Measurements from ENCODE around the gene TMEM161A. TPM values are rescaled to one million over a fixed set of nuclear protein-coding genes. Genes with fewer than 3 reads are reported as not detected.

Gene TMEM161A
- total and polyA plus RNA-seq, 9 of the 15 experiments (the other 6 are each of a cell fraction or from before 2014, with no cell fraction given), result 0.63 to 92.3 (median 38.9) TPM

DNA sequence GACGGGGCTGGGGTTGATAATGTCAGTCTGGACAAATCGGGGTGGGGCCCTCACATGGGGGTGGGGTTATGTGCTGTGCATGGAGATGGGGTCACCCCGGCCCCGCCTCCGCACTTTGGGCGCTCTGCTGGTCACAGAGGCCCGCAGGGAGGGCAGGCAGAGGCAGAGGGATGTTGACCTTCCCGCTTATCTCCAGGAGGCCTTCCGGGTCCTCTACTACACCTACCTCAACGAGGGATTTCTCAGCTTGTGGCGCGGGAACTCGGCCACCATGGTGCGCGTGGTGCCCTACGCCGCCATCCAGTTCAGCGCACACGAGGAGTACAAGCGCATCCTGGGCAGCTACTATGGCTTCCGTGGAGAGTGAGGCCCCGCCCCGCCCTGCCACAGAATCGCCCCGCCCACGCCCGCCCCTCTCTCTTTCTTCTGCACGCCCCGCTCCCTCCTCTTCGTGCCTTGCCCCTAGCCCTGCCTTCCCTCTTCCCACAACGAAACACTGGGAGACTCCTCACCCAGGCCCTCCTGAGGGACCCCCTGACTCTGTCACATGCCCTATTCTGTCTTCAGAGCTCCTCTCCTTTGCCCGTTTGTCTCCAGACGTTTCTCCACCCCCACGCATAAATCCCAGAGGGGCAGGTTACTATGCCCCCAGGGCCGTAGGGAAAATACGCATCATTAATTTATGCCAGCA, 32.8 kb downstream of the TMEM161A start (continued):
- TF ChIP-seq, protein P1, sequence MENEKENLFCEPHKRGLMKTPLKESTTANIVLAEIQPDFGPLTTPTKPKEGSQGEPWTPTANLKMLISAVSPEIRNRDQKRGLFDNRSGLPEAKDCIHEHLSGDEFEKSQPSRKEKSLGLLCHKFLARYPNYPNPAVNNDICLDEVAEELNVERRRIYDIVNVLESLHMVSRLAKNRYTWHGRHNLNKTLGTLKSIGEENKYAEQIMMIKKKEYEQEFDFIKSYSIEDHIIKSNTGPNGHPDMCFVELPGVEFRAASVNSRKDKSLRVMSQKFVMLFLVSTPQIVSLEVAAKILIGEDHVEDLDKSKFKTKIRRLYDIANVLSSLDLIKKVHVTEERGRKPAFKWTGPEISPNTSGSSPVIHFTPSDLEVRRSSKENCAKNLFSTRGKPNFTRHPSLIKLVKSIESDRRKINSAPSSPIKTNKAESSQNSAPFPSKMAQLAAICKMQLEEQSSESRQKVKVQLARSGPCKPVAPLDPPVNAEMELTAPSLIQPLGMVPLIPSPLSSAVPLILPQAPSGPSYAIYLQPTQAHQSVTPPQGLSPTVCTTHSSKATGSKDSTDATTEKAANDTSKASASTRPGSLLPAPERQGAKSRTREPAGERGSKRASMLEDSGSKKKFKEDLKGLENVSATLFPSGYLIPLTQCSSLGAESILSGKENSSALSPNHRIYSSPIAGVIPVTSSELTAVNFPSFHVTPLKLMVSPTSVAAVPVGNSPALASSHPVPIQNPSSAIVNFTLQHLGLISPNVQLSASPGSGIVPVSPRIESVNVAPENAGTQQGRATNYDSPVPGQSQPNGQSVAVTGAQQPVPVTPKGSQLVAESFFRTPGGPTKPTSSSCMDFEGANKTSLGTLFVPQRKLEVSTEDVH (IDR thresholded peaks at IDR 0.05; ENCODE audit: low read depth, partially characterized antibody), result no peak
- TF ChIP-seq TRIM28 (IDR thresholded peaks at IDR 0.05) (peak; percentile 66; the same call in 1 of the 2 replicates), SMC3 (conservative IDR thresholded peaks at IDR 0.05; ENCODE audit: insufficient read depth, low read depth, low read length) (no peak), CBFA2T2 (conservative IDR thresholded peaks at IDR 0.05) (no peak), ZNF134 (CRISPR knock-in tag; conservative IDR thresholded peaks at IDR 0.05) (no peak), ADNP (tag; IDR thresholded peaks at IDR 0.05) (no peak), ZFP36 (IDR thresholded peaks at IDR 0.05; ENCODE audit: low read depth, low read length, partially characterized antibody) (no peak), RCOR1 (IDR thresholded peaks at IDR 0.05; ENCODE audit: borderline replicate concordance in 1 of 2, low read depth in 2 of 2, low read length in 2 of 2) (no peak; a peak in 1 of 4 replicates), BRD4 (IDR thresholded peaks at IDR 0.05) (no peak), ELF4 (CRISPR knock-in tag; IDR thresholded peaks at IDR 0.05) (no peak), TBP (optimal IDR thresholded peaks at IDR 0.05; ENCODE audit: low read depth, low read length) (no peak), ZC3H4 (CRISPR knock-in tag; IDR thresholded peaks at IDR 0.05; ENCODE audit: borderline replicate concordance) (no peak), FOXJ2 (tag; IDR thresholded peaks at IDR 0.05) (no peak), CC2D1A (IDR thresholded peaks at IDR 0.05) (no peak), FOXK2 (conservative IDR thresholded peaks at IDR 0.05 in 1 of 2, IDR thresholded peaks at IDR 0.05 in 1 of 2; ENCODE audit: low read depth in 2 of 2) (peak in 1 of 2 experiments; percentile 57; a peak in 1 of 4 replicates), RBM22 (IDR thresholded peaks at IDR 0.05; ENCODE audit: low read depth, low read length, poor library complexity, severe bottlenecking) (no peak)
- TF ChIP-seq, protein P2, sequence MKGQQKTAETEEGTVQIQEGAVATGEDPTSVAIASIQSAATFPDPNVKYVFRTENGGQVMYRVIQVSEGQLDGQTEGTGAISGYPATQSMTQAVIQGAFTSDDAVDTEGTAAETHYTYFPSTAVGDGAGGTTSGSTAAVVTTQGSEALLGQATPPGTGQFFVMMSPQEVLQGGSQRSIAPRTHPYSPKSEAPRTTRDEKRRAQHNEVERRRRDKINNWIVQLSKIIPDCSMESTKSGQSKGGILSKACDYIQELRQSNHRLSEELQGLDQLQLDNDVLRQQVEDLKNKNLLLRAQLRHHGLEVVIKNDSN (CRISPR knock-in tag; IDR thresholded peaks at IDR 0.05), result no peak
- TF ChIP-seq, protein P3, sequence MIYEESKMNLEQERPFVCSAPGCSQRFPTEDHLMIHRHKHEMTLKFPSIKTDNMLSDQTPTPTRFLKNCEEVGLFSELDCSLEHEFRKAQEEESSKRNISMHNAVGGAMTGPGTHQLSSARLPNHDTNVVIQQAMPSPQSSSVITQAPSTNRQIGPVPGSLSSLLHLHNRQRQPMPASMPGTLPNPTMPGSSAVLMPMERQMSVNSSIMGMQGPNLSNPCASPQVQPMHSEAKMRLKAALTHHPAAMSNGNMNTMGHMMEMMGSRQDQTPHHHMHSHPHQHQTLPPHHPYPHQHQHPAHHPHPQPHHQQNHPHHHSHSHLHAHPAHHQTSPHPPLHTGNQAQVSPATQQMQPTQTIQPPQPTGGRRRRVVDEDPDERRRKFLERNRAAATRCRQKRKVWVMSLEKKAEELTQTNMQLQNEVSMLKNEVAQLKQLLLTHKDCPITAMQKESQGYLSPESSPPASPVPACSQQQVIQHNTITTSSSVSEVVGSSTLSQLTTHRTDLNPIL (CRISPR knock-in tag; IDR thresholded peaks at IDR 0.05), result no peak
- TF ChIP-seq, protein P4, sequence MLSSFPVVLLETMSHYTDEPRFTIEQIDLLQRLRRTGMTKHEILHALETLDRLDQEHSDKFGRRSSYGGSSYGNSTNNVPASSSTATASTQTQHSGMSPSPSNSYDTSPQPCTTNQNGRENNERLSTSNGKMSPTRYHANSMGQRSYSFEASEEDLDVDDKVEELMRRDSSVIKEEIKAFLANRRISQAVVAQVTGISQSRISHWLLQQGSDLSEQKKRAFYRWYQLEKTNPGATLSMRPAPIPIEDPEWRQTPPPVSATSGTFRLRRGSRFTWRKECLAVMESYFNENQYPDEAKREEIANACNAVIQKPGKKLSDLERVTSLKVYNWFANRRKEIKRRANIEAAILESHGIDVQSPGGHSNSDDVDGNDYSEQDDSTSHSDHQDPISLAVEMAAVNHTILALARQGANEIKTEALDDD (IDR thresholded peaks at IDR 0.05), result no peak
- TF ChIP-seq, protein P5, sequence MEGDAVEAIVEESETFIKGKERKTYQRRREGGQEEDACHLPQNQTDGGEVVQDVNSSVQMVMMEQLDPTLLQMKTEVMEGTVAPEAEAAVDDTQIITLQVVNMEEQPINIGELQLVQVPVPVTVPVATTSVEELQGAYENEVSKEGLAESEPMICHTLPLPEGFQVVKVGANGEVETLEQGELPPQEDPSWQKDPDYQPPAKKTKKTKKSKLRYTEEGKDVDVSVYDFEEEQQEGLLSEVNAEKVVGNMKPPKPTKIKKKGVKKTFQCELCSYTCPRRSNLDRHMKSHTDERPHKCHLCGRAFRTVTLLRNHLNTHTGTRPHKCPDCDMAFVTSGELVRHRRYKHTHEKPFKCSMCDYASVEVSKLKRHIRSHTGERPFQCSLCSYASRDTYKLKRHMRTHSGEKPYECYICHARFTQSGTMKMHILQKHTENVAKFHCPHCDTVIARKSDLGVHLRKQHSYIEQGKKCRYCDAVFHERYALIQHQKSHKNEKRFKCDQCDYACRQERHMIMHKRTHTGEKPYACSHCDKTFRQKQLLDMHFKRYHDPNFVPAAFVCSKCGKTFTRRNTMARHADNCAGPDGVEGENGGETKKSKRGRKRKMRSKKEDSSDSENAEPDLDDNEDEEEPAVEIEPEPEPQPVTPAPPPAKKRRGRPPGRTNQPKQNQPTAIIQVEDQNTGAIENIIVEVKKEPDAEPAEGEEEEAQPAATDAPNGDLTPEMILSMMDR (IDR thresholded peaks at IDR 0.05 in 2 of 3, conservative IDR thresholded peaks at IDR 0.05 in 1 of 3; ENCODE audit: insufficient read depth in 2 of 3, low read depth in 1 of 3, low read length in 3 of 3), result no peak
